CD4-positive, alpha-beta T cell treated with Interleukin-6 at 100 ng/mL for 8 hours (primary cell): ENCODE measurements around the gene SPTAN1.

Source experiments
- DNase-seq: peaks from one replicate; pipeline ENCODE4 v3.0.0-alpha.2; 2020; ENCODE audit warnings: mixed read lengths, low spot score

Gene SPTAN1

GRCh38 chr9:128675382-128675781 lies 123.0 kb downstream of the SPTAN1 start:
- DNase-seq = no peak

GRCh38 chr9:128677794-128678193 lies 125.4 kb downstream of the SPTAN1 start:
- DNase-seq = no peak
